ENCODE measurements around the gene SASS6.

Gene SASS6

GRCh38 chr1:100076319-100076718, 56.4 kb downstream of the SASS6 start:
- H3K9me2 ChIP-seq (replicated peaks; ENCODE audit: control insufficient read depth, low read length), result no peaks in the 10 kb centered on the region
- H3K4me3 ChIP-seq (ENCODE audit: low read length), result no peak overlapping the region
- H3K4me2 ChIP-seq (ENCODE audit: low read length), result no peak overlapping the region
- H3K27ac ChIP-seq (ENCODE audit: low read depth, low read length), result no peak overlapping the region
- no peaks in the 10 kb centered on the region for H3K4me1 ChIP-seq (ENCODE audit: control insufficient read depth, low read length)
- TF ChIP-seq EZH2phosphoT487 (IDR thresholded peaks at IDR 0.05; ENCODE audit: borderline replicate concordance, low read length), result no peak
- TF ChIP-seq CTCF (IDR thresholded peaks at IDR 0.05; ENCODE audit: low read depth, low read length, poor library complexity, severe bottlenecking), result no peak
- H3K27me3 ChIP-seq (ENCODE audit: control insufficient read depth, low read length), result no peaks in the 10 kb centered on the region
- peaks cover 79% of the 10 kb centered on the region for H3K36me3 ChIP-seq (ENCODE audit: control insufficient read depth, low read length)
- no peaks in the 10 kb centered on the region; the same call in 1 of the 2 replicates for H4K20me1 ChIP-seq (ENCODE audit: control insufficient read depth, insufficient read depth, low read depth, low read length)
- no peaks in the 10 kb centered on the region for H3F3A ChIP-seq (ENCODE audit: control insufficient read depth, insufficient read depth)
- no peaks in the 10 kb centered on the region for H3K9me3 ChIP-seq (ENCODE audit: control insufficient read depth, insufficient read depth, low read length)
- no peaks in the 10 kb centered on the region for H3K79me2 ChIP-seq (ENCODE audit: control insufficient read depth, low read length)

- H3K9me3 ChIP-seq (ENCODE audit: control insufficient read depth, insufficient read depth, low read length), result no peaks in the 10 kb centered on the region
- H3F3A ChIP-seq (ENCODE audit: control insufficient read depth, insufficient read depth), result no peaks in the 10 kb centered on the region
- TF ChIP-seq CTCF (IDR thresholded peaks at IDR 0.05; ENCODE audit: low read depth, low read length, poor library complexity, severe bottlenecking) (no peak), EZH2phosphoT487 (IDR thresholded peaks at IDR 0.05; ENCODE audit: borderline replicate concordance, low read length) (no peak)
- H3K27me3 ChIP-seq (ENCODE audit: control insufficient read depth, low read length), result no peaks in the 10 kb centered on the region
- H3K27ac ChIP-seq (ENCODE audit: low read depth, low read length), result no peak overlapping the region
- peaks cover 77% of the 10 kb centered on the region for H3K36me3 ChIP-seq (ENCODE audit: control insufficient read depth, low read length)
- no peaks in the 10 kb centered on the region for H3K9me2 ChIP-seq (replicated peaks; ENCODE audit: control insufficient read depth, low read length)
- no peaks in the 10 kb centered on the region; the same call in 1 of the 2 replicates for H4K20me1 ChIP-seq (ENCODE audit: control insufficient read depth, insufficient read depth, low read depth, low read length)
- no peaks in the 10 kb centered on the region for H3K79me2 ChIP-seq (ENCODE audit: control insufficient read depth, low read length)
- H3K4me2 ChIP-seq (ENCODE audit: low read length), result no peak overlapping the region
- H3K4me1 ChIP-seq (ENCODE audit: control insufficient read depth, low read length), result no peaks in the 10 kb centered on the region
- H3K4me3 ChIP-seq (ENCODE audit: low read length), result no peak overlapping the region
Measured at GRCh38 chr1:100075773-100076172, 57.0 kb downstream of the SASS6 start.

GRCh38 chr1:100074604-100075395, 57.9 kb downstream of the SASS6 start:
- no peaks in the 10 kb centered on the region for H3K9me3 ChIP-seq (ENCODE audit: control insufficient read depth, insufficient read depth, low read length)
- H3K27me3 ChIP-seq (ENCODE audit: control insufficient read depth, low read length), result no peaks in the 10 kb centered on the region
- no peaks in the 10 kb centered on the region for H3K4me1 ChIP-seq (ENCODE audit: control insufficient read depth, low read length)
- no peaks in the 10 kb centered on the region for H3K9me2 ChIP-seq (replicated peaks; ENCODE audit: control insufficient read depth, low read length)
- H3K36me3 ChIP-seq (ENCODE audit: control insufficient read depth, low read length), result peaks cover 80% of the 10 kb centered on the region
- TF ChIP-seq EZH2phosphoT487 (IDR thresholded peaks at IDR 0.05; ENCODE audit: borderline replicate concordance, low read length) (no peak), CTCF (IDR thresholded peaks at IDR 0.05; ENCODE audit: low read depth, low read length, poor library complexity, severe bottlenecking) (no peak)
- no peak overlapping the region for H3K4me3 ChIP-seq (ENCODE audit: low read length)
- peaks cover 3% of the 10 kb centered on the region; the same call in 1 of the 2 replicates for H4K20me1 ChIP-seq (ENCODE audit: control insufficient read depth, insufficient read depth, low read depth, low read length)
- no peaks in the 10 kb centered on the region for H3K79me2 ChIP-seq (ENCODE audit: control insufficient read depth, low read length)
- H3K4me2 ChIP-seq (ENCODE audit: low read length), result no peak overlapping the region
- no peak overlapping the region for H3K27ac ChIP-seq (ENCODE audit: low read depth, low read length)
- H3F3A ChIP-seq (ENCODE audit: control insufficient read depth, insufficient read depth), result no peaks in the 10 kb centered on the region
